Upper lobe of left lung (tissue), 6 donors: Measurements from ENCODE around the gene OLAH. TPM values are rescaled to one million over a fixed set of nuclear protein-coding genes. Genes with fewer than 3 reads are reported as not detected.

Experiments
- ATAC-seq, 2 donors: fragments of 200-7000 bp; cut with Tn5 transposase; one replicate each; pipeline ENCODE4 v1.9.1; 2022; ENCODE audit warnings: mild to moderate bottlenecking in 2 of 2, moderate library complexity in 2 of 2; ENCODE audit not compliant: low FRiP score in 2 of 2
- DNase-seq, 2 donors: peaks; one replicate each; pipeline ENCODE4 v3.0.0-alpha.2; 2019 to 2020
- H3K27ac ChIP-seq, 4 donors: fragments of 200-600 bp; sonication (generic); one replicate each; pipeline ENCODE4 v1.5.1; 2016 to 2019
- H3K27me3 ChIP-seq, 4 donors: fragments of 200-600 bp; sonication (generic); one replicate each; pipeline ENCODE4 v1.5.1; 2017 to 2019
- H3K36me3 ChIP-seq, 4 donors: fragments of 200-600 bp; sonication (generic); one replicate each; pipeline ENCODE4 v1.5.1; 2016 to 2019
- H3K4me1 ChIP-seq, 4 donors: fragments of 200-600 bp; sonication (generic); one replicate each; pipeline ENCODE4 v1.5.1; 2018 to 2019
- H3K4me3 ChIP-seq, 4 donors: fragments of 200-600 bp; sonication (generic); one replicate each; pipeline ENCODE4 v1.5.1; 2017 to 2019; ENCODE audit warnings: mild to moderate bottlenecking in 2 of 4, moderate library complexity in 1 of 4
- H3K9me3 ChIP-seq, 4 donors: fragments of 200-600 bp; sonication (generic); one replicate each; pipeline ENCODE4 v1.5.1; 2018 to 2019
- CTCF ChIP-seq, 6 experiments: fragments of 450-650 bp in 4 of 6; fragments of 200-600 bp in 2 of 6; sonication (generic) in 2 of 6; IDR thresholded peaks; one replicate each; pipeline ENCODE4 v1.5.1; 2016 to 2019; ENCODE audit warnings: antibody characterized with exemption in 6 of 6
- EP300 ChIP-seq, 4 donors: sonication (generic); formaldehyde crosslinking; IDR thresholded peaks; one replicate each; pipeline ENCODE4 v1.5.1; 2017; ENCODE audit warnings: antibody characterized with exemption in 4 of 4, control low read depth in 2 of 4
- POLR2A ChIP-seq, 4 donors: fragments of 450-650 bp; IDR thresholded peaks; one replicate each; pipeline ENCODE4 v1.5.1; 2016 to 2017; ENCODE audit warnings: antibody characterized with exemption in 4 of 4, mild to moderate bottlenecking in 2 of 4
- POLR2AphosphoS5 ChIP-seq, 2 donors: sonication (generic); formaldehyde crosslinking; IDR thresholded peaks; one replicate each; pipeline ENCODE4 v1.5.1; 2017; ENCODE audit warnings: antibody characterized with exemption in 2 of 2
- WGBS, 2 donors: methylation state at CpG; one replicate each; pipeline ENCODE4 v1.1.5; 2017 to 2018; 5-methylcytosine and 5-hydroxymethylcytosine counted together
- total RNA-seq, 6 donors: library from RNA; depleted of rRNA in 4 of 6; stranded (reverse); fragments of >200 nt in 4 of 6; gene quantifications; one replicate each; pipeline versions ENCODE4 v1.1.0 to v1.2.1, GENCODE V29; 2016 to 2021
- donor health status: DM: no; HTN: no; CAD: no; lungs with moderate emphysema.
- donor health status: DM: no; HTN: yes; CAD: no; lungs with severe emphysema.

Gene OLAH
- total RNA-seq, 6 donors from 2014 or later, result 1.1 to 5.6 (median 2.4) TPM

GRCh38 chr10:15059914-15060313 is 16.2 kb downstream of the OLAH start:
- no peaks in the 10 kb centered on the region for H3K36me3 ChIP-seq
- peaks cover 0 to under 1% (median 0%) of the 10 kb centered on the region in 4 donors for H3K9me3 ChIP-seq
- H3K4me3 ChIP-seq, result no peak overlapping the region
- H3K4me1 ChIP-seq, result no peaks in the 10 kb centered on the region
- no peak for TF ChIP-seq CTCF (IDR thresholded peaks at IDR 0.05)
- TF ChIP-seq EP300 (IDR thresholded peaks at IDR 0.05), result no peak
- no peak for TF ChIP-seq POLR2A (IDR thresholded peaks at IDR 0.05)
- TF ChIP-seq POLR2AphosphoS5 (IDR thresholded peaks at IDR 0.05), result no peak
- DNase-seq (no peak), ATAC-seq (no peak)
- WGBS, 2 donors, result 82 to 83% methylated on average over 4 of the region's 4 CpGs
- H3K27me3 ChIP-seq, result no peaks in the 10 kb centered on the region
- H3K27ac ChIP-seq, result no peak overlapping the region

DNA sequence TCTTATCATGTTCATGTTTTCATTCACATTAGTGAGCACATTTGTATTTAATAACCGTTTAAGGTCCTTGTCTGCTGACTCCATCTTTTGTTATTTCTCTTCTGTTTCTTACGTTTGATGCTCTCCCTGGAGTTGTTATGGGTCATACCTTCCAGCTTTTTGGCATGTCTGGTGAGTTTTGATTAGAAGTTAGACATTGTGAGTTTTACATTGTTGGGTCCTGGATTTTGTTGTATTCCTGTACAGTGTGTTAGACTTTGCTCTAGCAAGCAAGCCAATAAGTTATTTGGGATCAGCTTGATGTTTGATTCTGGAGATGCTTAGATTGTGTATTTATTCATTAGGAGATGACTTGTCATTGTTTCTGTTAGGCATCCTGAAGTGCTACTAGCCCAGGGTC is 16.9 kb downstream of the OLAH start:
- no peak overlapping the region for H3K27ac ChIP-seq
- no peaks in the 10 kb centered on the region for H3K4me1 ChIP-seq
- no peaks in the 10 kb centered on the region for H3K27me3 ChIP-seq
- H3K4me3 ChIP-seq, result no peak overlapping the region
- WGBS, 2 donors, result 80 to 83% methylated on average over 2 of the region's 2 CpGs
- TF ChIP-seq POLR2A (IDR thresholded peaks at IDR 0.05) (no peak), EP300 (IDR thresholded peaks at IDR 0.05) (no peak), POLR2AphosphoS5 (IDR thresholded peaks at IDR 0.05) (no peak), CTCF (IDR thresholded peaks at IDR 0.05) (no peak)
- ATAC-seq (no peak), DNase-seq (no peak)
- no peaks in the 10 kb centered on the region for H3K36me3 ChIP-seq
- peaks cover 0 to 6% (median 0%) of the 10 kb centered on the region in 4 donors for H3K9me3 ChIP-seq

GRCh38 chr10:15067154-15067553 is 23.4 kb downstream of the OLAH start:
- Histone ChIP-seq H3K36me3 (no peaks in the 10 kb centered on the region), H3K27me3 (no peaks in the 10 kb centered on the region), H3K9me3 (peaks cover 0 to 6% (median 0%) of the 10 kb centered on the region in 4 donors), H3K27ac (no peak overlapping the region), H3K4me1 (no peaks in the 10 kb centered on the region), H3K4me3 (no peak overlapping the region)
- TF ChIP-seq CTCF (IDR thresholded peaks at IDR 0.05) (no peak), POLR2AphosphoS5 (IDR thresholded peaks at IDR 0.05) (no peak), EP300 (IDR thresholded peaks at IDR 0.05) (no peak), POLR2A (IDR thresholded peaks at IDR 0.05) (no peak)
- ATAC-seq (no peak), DNase-seq (no peak)
- 84 to 93% methylated on average over 5 of the region's 5 CpGs for WGBS, 2 donors

- DNase-seq, result no peak
- no peak overlapping the region for H3K4me3 ChIP-seq
- no peak for TF ChIP-seq EP300 (IDR thresholded peaks at IDR 0.05)
- no peak for TF ChIP-seq CTCF (IDR thresholded peaks at IDR 0.05)
- no peak for TF ChIP-seq POLR2AphosphoS5 (IDR thresholded peaks at IDR 0.05)
- TF ChIP-seq POLR2A (IDR thresholded peaks at IDR 0.05), result no peak
- H3K27me3 ChIP-seq, result no peaks in the 10 kb centered on the region
- peaks cover 0 to 6% (median 0%) of the 10 kb centered on the region in 4 donors for H3K9me3 ChIP-seq
- no peak overlapping the region for H3K27ac ChIP-seq
- 84 to 90% methylated on average over 3 of the region's 3 CpGs for WGBS, 2 donors
- H3K36me3 ChIP-seq, result no peaks in the 10 kb centered on the region
- no peaks in the 10 kb centered on the region for H3K4me1 ChIP-seq
- ATAC-seq, result no peak
Observed at GRCh38 chr10:15068802-15069201, 25.1 kb downstream of the OLAH start.

- 67 to 82% methylated on average over 4 of the region's 4 CpGs for WGBS, 2 donors
- no peak overlapping the region for H3K27ac ChIP-seq
- H3K4me3 ChIP-seq, result no peak overlapping the region
- no peak for ATAC-seq
- TF ChIP-seq POLR2AphosphoS5 (IDR thresholded peaks at IDR 0.05) (no peak), POLR2A (IDR thresholded peaks at IDR 0.05) (no peak), EP300 (IDR thresholded peaks at IDR 0.05) (no peak), CTCF (IDR thresholded peaks at IDR 0.05) (no peak)
- DNase-seq, result no peak
- no peaks in the 10 kb centered on the region for H3K36me3 ChIP-seq
- H3K9me3 ChIP-seq, result peaks cover 0 to 6% (median 0%) of the 10 kb centered on the region in 4 donors
- no peaks in the 10 kb centered on the region for H3K27me3 ChIP-seq
- no peaks in the 10 kb centered on the region for H3K4me1 ChIP-seq
Observed at GRCh38 chr10:15069230-15069629, 25.5 kb downstream of the OLAH start.
